ENCODE results near the gene ZNF280C. TPM values are rescaled to one million over a fixed set of nuclear protein-coding genes. Genes with fewer than 3 reads are reported as not detected.

Gene ZNF280C
- total RNA-seq, 1 experiment from 2014 or later, result 5.3 TPM

Other genes starting within 250 kb of the ZNF280C start
- gene ELF4, start 158.4 kb downstream of the ZNF280C start, total RNA-seq (2014; rRNA removed; shearing (Covaris generic)), result 15.6 and 18.3 TPM in 2 replicates
- 22.4 and 38.0 TPM in 2 replicates for gene AIFM1, start 103.1 kb downstream of the ZNF280C start, total RNA-seq (2014; rRNA removed; shearing (Covaris generic))
- 0.11 TPM in 1 of 2 replicates, not detected in the other for gene RAB33A, start 96.9 kb downstream of the ZNF280C start, total RNA-seq (2014; rRNA removed; shearing (Covaris generic))
- gene SLC25A14, start 71.0 kb upstream of the ZNF280C start, total RNA-seq (2014; rRNA removed; shearing (Covaris generic)), result 14.1 and 24.4 TPM in 2 replicates
- gene GPR119, start 116.8 kb upstream of the ZNF280C start, total RNA-seq (2014; rRNA removed; shearing (Covaris generic)), result not detected in 2 replicates
- gene RBMX2, start 133.1 kb upstream of the ZNF280C start, total RNA-seq (2014; rRNA removed; shearing (Covaris generic)), result 24.3 and 28.0 TPM in 2 replicates

Data from Daoy (cell line).